ENCODE results near the gene C2orf81. TPM values are rescaled to one million over a fixed set of nuclear protein-coding genes. Genes with fewer than 3 reads are reported as not detected.
A peak's percentile ranks its signal among the peaks of the same experiment; 100 is the strongest.

Gene C2orf81
- total RNA-seq, 1 experiment from 2014 or later = 2.9 TPM

GRCh38 chr2:74440378-74441169 is 19.2 kb upstream of the C2orf81 start (continued):
- TF ChIP-seq FOXP1 (CRISPR knock-in tag; IDR thresholded peaks at IDR 0.05; ENCODE audit: borderline replicate concordance) (no peak; the same call in 1 of the 2 replicates), JUN (CRISPR knock-in tag; IDR thresholded peaks at IDR 0.05) (no peak), CDX4 (CRISPR knock-in tag; IDR thresholded peaks at IDR 0.05; ENCODE audit: borderline replicate concordance) (no peak), USF2 (CRISPR knock-in tag; IDR thresholded peaks at IDR 0.05) (no peak), TCF7 (CRISPR knock-in tag; IDR thresholded peaks at IDR 0.05; ENCODE audit: low read depth) (no peak), RORB (CRISPR knock-in tag; IDR thresholded peaks at IDR 0.05) (no peak), NFATC4 (CRISPR knock-in tag; IDR thresholded peaks at IDR 0.05) (no peak), ETV6 (CRISPR knock-in tag; IDR thresholded peaks at IDR 0.05) (peak; percentile 57; the same call in 1 of the 2 replicates), CBFB (CRISPR knock-in tag; IDR thresholded peaks at IDR 0.05; ENCODE audit: low read depth) (no peak), TEAD1 (CRISPR knock-in tag; IDR thresholded peaks at IDR 0.05) (no peak), PREB (CRISPR knock-in tag; IDR thresholded peaks at IDR 0.05; ENCODE audit: borderline replicate concordance) (no peak), ZNF423 (CRISPR knock-in tag; IDR thresholded peaks at IDR 0.05) (no peak), ZBTB21 (CRISPR knock-in tag; IDR thresholded peaks at IDR 0.05; ENCODE audit: borderline replicate concordance) (no peak), FOXK1 (CRISPR knock-in tag; IDR thresholded peaks at IDR 0.05) (peak; percentile 7; the same call in 1 of the 2 replicates), ZNF281 (CRISPR knock-in tag; IDR thresholded peaks at IDR 0.05) (no peak; the same call in 1 of the 2 replicates), KAT7 (CRISPR knock-in tag; IDR thresholded peaks at IDR 0.05; ENCODE audit: borderline replicate concordance) (0 out of 2 replicates have a peak, but pooled peaks have one; percentile 35), GTF2I (CRISPR knock-in tag; conservative IDR thresholded peaks at IDR 0.05) (no peak), E2F4 (CRISPR knock-in tag; IDR thresholded peaks at IDR 0.05; ENCODE audit: borderline replicate concordance, low read depth) (no peak), ELF4 (CRISPR knock-in tag; IDR thresholded peaks at IDR 0.05; ENCODE audit: low read depth) (0 out of 2 replicates have a peak, but pooled peaks have one; percentile 70), ZNF671 (CRISPR knock-in tag; IDR thresholded peaks at IDR 0.05) (no peak), RELA (CRISPR knock-in tag; IDR thresholded peaks at IDR 0.05; ENCODE audit: borderline replicate concordance) (no peak), ATF2 (CRISPR knock-in tag; IDR thresholded peaks at IDR 0.05; ENCODE audit: borderline replicate concordance, low read depth) (no peak), SP1 (CRISPR knock-in tag; conservative IDR thresholded peaks at IDR 0.05) (peak; percentile 73), IRF1 (CRISPR knock-in tag; IDR thresholded peaks at IDR 0.05) (no peak), ZMAT4 (CRISPR knock-in tag; IDR thresholded peaks at IDR 0.05) (no peak), HMGA2 (CRISPR knock-in tag; IDR thresholded peaks at IDR 0.05) (no peak), USF1 (CRISPR knock-in tag; IDR thresholded peaks at IDR 0.05) (no peak), OVOL2 (CRISPR knock-in tag; IDR thresholded peaks at IDR 0.05; ENCODE audit: borderline replicate concordance) (no peak)

Measured in WTC11 (cell line).